Mesenchymal stem cell (in vitro differentiated cells and primary cell): Measurements from ENCODE around the gene NDUFAF8.

Experiments used
- DNase-seq: peaks from one replicate; pipeline ENCODE4 v3.0.0-alpha.2; 2013
- H2AFZ ChIP-seq: one replicate; pipeline ENCODE4 v1.6.1; 2013; ENCODE audit warnings: low read depth, mild to moderate bottlenecking, control low read depth, inconsistent platforms, low read length, moderate library complexity
- H2AK5ac ChIP-seq: 2 replicates; pipeline ENCODE4 v1.6.1; 2013; ENCODE audit warnings: low read length, moderate library complexity, mild to moderate bottlenecking, inconsistent platforms; ENCODE audit not compliant: severe bottlenecking
- H2BK120ac ChIP-seq: one replicate; pipeline ENCODE4 v1.6.1; 2013; ENCODE audit warnings: low read depth, mild to moderate bottlenecking, inconsistent platforms, low read length, moderate library complexity
- H2BK12ac ChIP-seq, 2 experiments: one replicate each; pipeline ENCODE4 v1.6.1; 2013; ENCODE audit warnings: inconsistent platforms in 2 of 2, low read length in 2 of 2, mild to moderate bottlenecking in 2 of 2, moderate library complexity in 2 of 2, control low read depth in 1 of 2
- H2BK15ac ChIP-seq: one replicate; pipeline ENCODE4 v1.6.1; 2013; ENCODE audit warnings: mild to moderate bottlenecking, low read depth, inconsistent platforms; ENCODE audit not compliant: poor library complexity, severe bottlenecking
- H2BK5ac ChIP-seq: 2 replicates; pipeline ENCODE4 v1.6.1; 2013; ENCODE audit warnings: low read depth, mild to moderate bottlenecking, low read length, control low read depth, inconsistent platforms; ENCODE audit not compliant: poor library complexity, severe bottlenecking
- H3K14ac ChIP-seq, 2 experiments: one replicate each; pipeline ENCODE4 v1.6.1; 2013; ENCODE audit warnings: inconsistent platforms in 2 of 2, low read length in 2 of 2, control low read depth in 1 of 2, mild to moderate bottlenecking in 1 of 2, moderate library complexity in 1 of 2
- H3K18ac ChIP-seq, 2 experiments: one replicate each; pipeline ENCODE4 v1.6.1; 2013; ENCODE audit warnings: inconsistent platforms in 2 of 2, low read length in 2 of 2, control low read depth in 1 of 2, low read depth in 1 of 2, mild to moderate bottlenecking in 1 of 2
- H3K23ac ChIP-seq, 2 experiments: one replicate each; pipeline ENCODE4 v1.6.1; 2013; ENCODE audit warnings: inconsistent platforms in 2 of 2, low read length in 2 of 2, mild to moderate bottlenecking in 2 of 2, moderate library complexity in 2 of 2, control low read depth in 1 of 2
- H3K27ac ChIP-seq: 2 replicates; pipeline ENCODE4 v1.5.1; 2013; ENCODE audit warnings: mild to moderate bottlenecking, moderate library complexity, low read length, control low read depth, inconsistent platforms; ENCODE audit not compliant: poor library complexity, severe bottlenecking
- H3K27me3 ChIP-seq, 2 experiments: 2 replicates each; pipeline versions ENCODE4 v1.6.1 to v1.7.0; 2013; ENCODE audit warnings: low read length in 2 of 2, mild to moderate bottlenecking in 2 of 2, moderate library complexity in 2 of 2, control low read depth in 1 of 2, inconsistent platforms in 1 of 2; ENCODE audit not compliant: control insufficient read depth in 1 of 2, insufficient read depth in 1 of 2
- H3K36me3 ChIP-seq, 2 experiments: 2 replicates each; pipeline versions ENCODE4 v1.6.1 to v1.7.0; 2013; ENCODE audit warnings: low read length in 2 of 2, control low read depth in 1 of 2, inconsistent platforms in 1 of 2, low read depth in 1 of 2, mild to moderate bottlenecking in 1 of 2; ENCODE audit not compliant: insufficient read depth in 2 of 2, control insufficient read depth in 1 of 2
- H3K4ac ChIP-seq, 2 experiments: one replicate each; pipeline ENCODE4 v1.6.1; 2013; ENCODE audit warnings: inconsistent platforms in 2 of 2, low read length in 2 of 2, mild to moderate bottlenecking in 2 of 2, moderate library complexity in 2 of 2, control low read depth in 1 of 2, low read depth in 1 of 2
- H3K4me1 ChIP-seq: 2 replicates; pipeline ENCODE4 v1.6.1; 2013; ENCODE audit warnings: low read depth, low read length, control low read depth; ENCODE audit not compliant: control insufficient read depth, insufficient read depth
- H3K4me2 ChIP-seq: 2 replicates; pipeline ENCODE4 v1.6.1; 2013; ENCODE audit warnings: low read length, mild to moderate bottlenecking, inconsistent platforms; ENCODE audit not compliant: poor library complexity, severe bottlenecking
- H3K4me3 ChIP-seq, 2 experiments: 2 replicates each; pipeline versions ENCODE4 v1.5.1 to v1.7.0; 2013; ENCODE audit warnings: low read length in 2 of 2, mild to moderate bottlenecking in 2 of 2, control low read depth in 1 of 2, low read depth in 1 of 2; ENCODE audit not compliant: insufficient read depth in 1 of 2
- H3K79me1 ChIP-seq: replicated peaks from 2 replicates; pipeline ENCODE4 v1.6.1; 2013; ENCODE audit warnings: mild to moderate bottlenecking, control low read depth, low read length, inconsistent platforms; ENCODE audit not compliant: poor library complexity, severe bottlenecking
- H3K9ac ChIP-seq: 2 replicates; pipeline ENCODE4 v1.7.0; 2013; ENCODE audit warnings: mild to moderate bottlenecking, low read length, moderate library complexity
- H3K9me3 ChIP-seq: 2 replicates; pipeline ENCODE4 v1.7.0; 2013; ENCODE audit warnings: mild to moderate bottlenecking, low read length; ENCODE audit not compliant: control insufficient read depth
- H4K8ac ChIP-seq: one replicate; pipeline ENCODE4 v1.6.1; 2013; ENCODE audit warnings: inconsistent platforms, mild to moderate bottlenecking, low read length, moderate library complexity
- H4K91ac ChIP-seq: one replicate; pipeline ENCODE4 v1.6.1; 2013; ENCODE audit warnings: mild to moderate bottlenecking, low read length, inconsistent platforms
- WGBS: methylation state at CpG from one replicate; pipeline ENCODE4 v1.1.7; 2013; ENCODE audit warnings: mixed read lengths; 5-methylcytosine and 5-hydroxymethylcytosine counted together

NDUFAF8 gene

GRCh38 chr17:81240761-81241160, 1.6 kb downstream of the NDUFAF8 start:
- Histone ChIP-seq H4K8ac (no peak overlapping the region), H3K4me3 (peak overlapping the region in 1 of 2 experiments; percentile 95), H4K91ac (no peak overlapping the region), H2BK12ac (no peak overlapping the region), H2BK15ac (no peak overlapping the region), H2AFZ (no peak overlapping the region), H3K23ac (peak overlapping the region in 1 of 2 experiments; percentile 23), H3K9ac (peak overlapping the region; percentile 93), H3K36me3 (peaks cover 17 to 54% of the 10 kb centered on the region in 2 experiments), H2AK5ac (no peak overlapping the region), H3K79me1 (peaks cover 52% of the 10 kb centered on the region), H2BK5ac (no peak overlapping the region), H3K27me3 (no peaks in the 10 kb centered on the region), H3K14ac (no peak overlapping the region), H3K27ac (no peak overlapping the region), H3K18ac (no peak overlapping the region), H2BK120ac (no peak overlapping the region), H3K9me3 (no peaks in the 10 kb centered on the region), H3K4me2 (peak overlapping the region; percentile 8), H3K4me1 (peaks cover 54% of the 10 kb centered on the region), H3K4ac (no peak overlapping the region)
- 92% methylated on average over 6 of the region's 8 CpGs for WGBS
- no peak for DNase-seq

GRCh38 chr17:81241203-81241602, 2.1 kb downstream of the NDUFAF8 start:
- H3K4me1 ChIP-seq, result peaks cover 56% of the 10 kb centered on the region
- peak overlapping the region; percentile 71 for H4K8ac ChIP-seq
- no peak overlapping the region for H4K91ac ChIP-seq
- peak overlapping the region; percentile 93 for H3K9ac ChIP-seq
- H3K4me3 ChIP-seq, result peak overlapping the region in 1 of 2 experiments; percentile 95
- H3K18ac ChIP-seq, result no peak overlapping the region
- no peak overlapping the region for H3K23ac ChIP-seq
- no peak overlapping the region for H3K14ac ChIP-seq
- H2BK120ac ChIP-seq, result no peak overlapping the region
- H2AFZ ChIP-seq, result no peak overlapping the region
- H3K27me3 ChIP-seq, result no peaks in the 10 kb centered on the region
- DNase-seq, result no peak
- H3K27ac ChIP-seq, result no peak overlapping the region
- WGBS, result 94% methylated on average over 10 of the region's 10 CpGs
- H3K9me3 ChIP-seq, result no peaks in the 10 kb centered on the region
- H3K4ac ChIP-seq, result no peak overlapping the region
- H2AK5ac ChIP-seq, result no peak overlapping the region
- H3K4me2 ChIP-seq, result no peak overlapping the region
- H2BK15ac ChIP-seq, result no peak overlapping the region
- H2BK5ac ChIP-seq, result no peak overlapping the region
- H3K79me1 ChIP-seq, result peaks cover 50% of the 10 kb centered on the region
- peaks cover 17 to 54% of the 10 kb centered on the region in 2 experiments for H3K36me3 ChIP-seq
- no peak overlapping the region for H2BK12ac ChIP-seq

- H3K27me3 ChIP-seq, result no peaks in the 10 kb centered on the region
- H2BK120ac ChIP-seq, result no peak overlapping the region
- peak overlapping the region; percentile 71 for H4K8ac ChIP-seq
- no peak overlapping the region for H2BK5ac ChIP-seq
- peaks cover 17 to 54% of the 10 kb centered on the region in 2 experiments for H3K36me3 ChIP-seq
- H3K27ac ChIP-seq, result no peak overlapping the region
- 60% methylated on average over 21 of the region's 26 CpGs for WGBS
- H3K4me1 ChIP-seq, result peaks cover 53% of the 10 kb centered on the region
- no peak overlapping the region for H2BK12ac ChIP-seq
- no peak overlapping the region for H3K18ac ChIP-seq
- no peak overlapping the region for H3K4me3 ChIP-seq
- no peak overlapping the region for H2AK5ac ChIP-seq
- H3K4ac ChIP-seq, result no peak overlapping the region
- no peak overlapping the region for H3K23ac ChIP-seq
- H4K91ac ChIP-seq, result no peak overlapping the region
- no peaks in the 10 kb centered on the region for H3K9me3 ChIP-seq
- no peak overlapping the region for H3K4me2 ChIP-seq
- no peak overlapping the region for H2BK15ac ChIP-seq
- H3K9ac ChIP-seq, result no peak overlapping the region
- peaks cover 44% of the 10 kb centered on the region for H3K79me1 ChIP-seq
- peak; percentile 54 for DNase-seq
- no peak overlapping the region for H3K14ac ChIP-seq
- no peak overlapping the region for H2AFZ ChIP-seq
Observed at GRCh38 chr17:81241648-81242420, 2.7 kb downstream of the NDUFAF8 start.

GRCh38 chr17:81242421-81243332, 3.6 kb downstream of the NDUFAF8 start:
- Histone ChIP-seq H2BK15ac (no peak overlapping the region), H3K4me2 (no peak overlapping the region)
- no peak for DNase-seq

More at GRCh38 chr17:81242421-81243332, 3.6 kb downstream of the NDUFAF8 start:
- Histone ChIP-seq H3K79me1 (peaks cover 41% of the 10 kb centered on the region), H3K9ac (no peak overlapping the region), H4K91ac (no peak overlapping the region), H2BK120ac (no peak overlapping the region), H2BK12ac (no peak overlapping the region), H3K27me3 (no peaks in the 10 kb centered on the region), H3K18ac (no peak overlapping the region), H3K14ac (no peak overlapping the region), H2AFZ (no peak overlapping the region), H2AK5ac (no peak overlapping the region), H3K4me1 (peaks cover 48% of the 10 kb centered on the region), H3K9me3 (no peaks in the 10 kb centered on the region), H2BK5ac (no peak overlapping the region), H4K8ac (no peak overlapping the region), H3K4me3 (no peak overlapping the region), H3K23ac (no peak overlapping the region), H3K36me3 (peaks cover 17 to 51% of the 10 kb centered on the region in 2 experiments), H3K27ac (no peak overlapping the region), H3K4ac (no peak overlapping the region)
- 90% methylated on average over 27 of the region's 33 CpGs for WGBS
